CD4-positive, alpha-beta T cell treated with Interferon gamma for 1 hour (primary cell): Measurements from ENCODE around the gene ST8SIA5.

Experiments
- DNase-seq: peaks from one replicate; pipeline ENCODE4 v3.0.0-alpha.2; 2020

ST8SIA5 gene

GRCh38 chr18:46738491-46738890 lies 18.4 kb downstream of the ST8SIA5 start:
- DNase-seq = no peak

GRCh38 chr18:46736736-46737135 lies 20.1 kb downstream of the ST8SIA5 start:
- no peak for DNase-seq

DNA sequence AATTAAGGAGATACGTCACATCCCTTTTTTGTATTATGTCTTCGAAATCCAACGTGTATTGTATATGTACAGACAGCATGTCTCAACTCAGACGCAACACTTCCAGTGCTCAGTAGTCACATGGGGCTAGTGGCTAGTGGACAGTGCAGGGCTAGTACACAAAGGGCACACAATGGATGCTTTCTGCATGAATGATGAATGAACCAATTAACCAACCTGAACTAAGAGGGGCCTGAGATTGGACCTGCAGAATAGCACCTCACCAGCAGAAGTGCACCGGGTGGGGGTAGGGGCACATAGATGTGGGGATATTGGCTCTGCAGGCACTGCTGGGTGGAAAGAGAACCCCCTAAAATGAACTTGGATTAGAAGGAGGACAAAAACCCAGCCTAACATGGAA lies 20.7 kb downstream of the ST8SIA5 start:
- no peak for DNase-seq

DNA sequence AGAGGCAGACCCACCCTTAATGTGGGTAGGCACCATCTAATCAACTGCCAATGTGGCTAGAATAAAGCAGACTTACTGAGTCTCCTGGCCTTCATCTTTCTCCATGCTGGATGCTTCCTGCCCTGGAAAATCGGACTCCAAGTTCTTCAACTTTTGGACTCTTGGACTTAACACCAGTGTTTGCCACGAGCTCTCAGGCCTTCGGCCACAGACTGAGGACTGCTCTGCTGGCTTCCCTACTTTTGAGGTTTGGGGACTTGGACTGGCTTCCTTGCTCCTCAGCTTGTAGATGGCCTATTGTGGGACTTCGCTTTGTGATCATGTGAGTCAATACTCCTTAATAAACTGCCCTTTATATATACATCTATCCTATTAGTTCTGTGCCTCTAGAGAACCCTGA lies 21.9 kb downstream of the ST8SIA5 start:
- no peak for DNase-seq

DNA sequence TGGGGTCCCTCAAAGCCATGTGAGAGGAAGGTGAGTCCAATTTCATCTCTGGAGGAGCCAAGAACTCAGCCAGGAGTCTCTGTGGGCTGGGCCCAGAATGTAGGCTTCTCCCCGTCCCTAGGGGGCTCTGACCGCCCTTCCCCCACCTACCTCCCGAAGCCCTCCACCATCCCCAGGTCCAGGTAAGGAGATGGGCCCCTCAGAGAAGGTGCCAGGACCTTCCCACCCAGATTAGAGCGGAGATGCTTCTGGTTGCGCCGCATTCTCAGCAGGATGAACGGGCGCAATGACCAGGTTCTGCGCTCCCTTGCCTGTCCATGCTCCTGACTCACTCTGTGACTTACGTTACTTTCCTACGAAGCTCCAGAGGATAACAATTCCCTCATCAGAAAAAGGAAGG lies 23.0 kb downstream of the ST8SIA5 start:
- DNase-seq = no peak

DNA sequence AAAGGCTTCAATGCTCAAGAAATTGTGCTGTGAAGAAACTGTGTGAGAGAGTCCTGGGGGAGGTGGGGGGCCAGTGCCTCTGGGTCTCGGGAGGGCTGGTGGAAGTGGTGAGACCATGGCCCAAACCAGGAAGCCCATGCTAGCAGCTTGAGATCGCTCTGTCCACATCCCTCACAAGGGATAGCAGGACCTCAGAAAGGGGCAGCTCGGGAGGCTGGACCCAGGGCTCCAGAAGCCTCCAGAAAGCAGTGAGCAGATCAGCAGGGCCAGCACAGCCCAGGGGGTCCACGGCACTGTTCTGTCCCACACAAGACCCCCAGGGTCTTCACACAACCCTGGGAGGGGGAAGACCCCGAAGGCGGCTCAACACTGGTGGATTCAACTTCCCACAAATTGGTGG lies 24.1 kb downstream of the ST8SIA5 start:
- no peak for DNase-seq

GRCh38 chr18:46732201-46732600 lies 24.7 kb downstream of the ST8SIA5 start:
- DNase-seq = no peak

- DNase-seq = no peak
These were observed 25.5 kb downstream of the ST8SIA5 start for GRCh38 chr18:46731316-46731715.

- no peak for DNase-seq
These were observed 28.5 kb downstream of the ST8SIA5 start for GRCh38 chr18:46728219-46728930.

DNA sequence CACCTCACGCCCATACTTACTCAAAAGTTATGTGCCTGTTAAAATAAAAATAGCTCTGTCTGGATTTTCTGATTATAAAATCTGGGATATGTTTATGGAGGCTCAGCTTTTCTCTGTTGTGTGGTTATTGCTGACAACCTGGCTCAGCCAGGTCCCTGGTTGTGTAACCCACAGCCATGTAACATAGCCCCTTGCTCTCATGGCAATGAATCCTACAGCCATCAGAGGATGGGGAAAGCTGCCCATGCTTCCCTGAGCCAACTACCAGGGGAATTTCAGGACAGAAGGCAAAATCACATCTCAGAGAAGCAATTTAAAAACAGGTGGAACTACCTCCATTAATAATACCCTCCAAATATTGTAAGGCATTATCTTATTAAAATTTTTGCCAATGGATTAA lies 29.7 kb downstream of the ST8SIA5 start:
- no peak for DNase-seq

GRCh38 chr18:46725310-46725709 lies 31.5 kb downstream of the ST8SIA5 start:
- DNase-seq = no peak

DNA sequence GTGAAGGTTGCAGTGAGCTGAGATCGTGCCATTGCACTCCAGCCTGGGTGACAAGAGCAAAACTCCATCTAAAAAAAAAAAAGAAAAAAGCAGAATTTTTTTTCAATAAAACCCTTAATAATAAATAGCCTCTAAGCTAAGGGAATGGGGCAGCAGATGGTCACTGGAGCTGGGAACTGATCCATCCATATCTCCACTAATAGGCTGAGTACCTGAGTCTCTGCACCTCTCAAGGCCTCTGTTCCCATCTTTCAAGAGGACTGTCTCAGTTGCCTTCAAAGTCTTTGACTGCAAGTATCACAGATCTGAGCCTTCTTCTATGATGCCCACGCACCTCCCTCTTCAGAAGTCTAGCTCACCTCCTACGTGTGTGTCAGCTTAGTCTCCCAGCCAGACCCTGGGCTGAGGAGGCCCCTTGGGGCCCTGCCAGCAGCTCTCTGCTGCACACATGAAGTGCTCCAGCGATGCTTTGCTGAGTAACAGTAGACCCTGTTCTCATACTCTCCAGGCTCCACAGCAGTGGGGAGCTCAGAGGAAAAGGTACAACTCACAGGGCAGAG lies 32.9 kb downstream of the ST8SIA5 start:
- DNase-seq = no peak

DNA sequence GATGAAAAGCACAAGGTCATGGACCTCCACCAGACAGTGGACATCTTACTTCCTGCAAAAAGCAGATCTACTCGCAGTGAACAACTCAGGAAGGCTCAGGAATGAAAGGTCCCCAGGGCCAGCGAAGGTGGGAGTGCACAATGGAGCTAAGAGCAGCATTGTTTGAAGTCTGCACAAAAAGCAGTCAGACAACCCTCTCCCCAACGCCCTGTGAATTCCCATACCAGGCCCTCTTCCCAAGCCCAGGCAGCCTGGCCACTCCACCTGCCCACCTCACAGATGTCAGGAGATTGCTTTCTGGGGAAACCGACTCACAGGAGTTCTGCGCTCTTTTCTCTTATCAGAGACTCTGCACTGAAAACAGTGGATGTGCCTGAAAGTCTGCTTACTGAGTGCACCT lies 34.8 kb downstream of the ST8SIA5 start:
- no peak for DNase-seq

GRCh38 chr18:46721331-46721730 lies 35.5 kb downstream of the ST8SIA5 start:
- DNase-seq = no peak

DNA sequence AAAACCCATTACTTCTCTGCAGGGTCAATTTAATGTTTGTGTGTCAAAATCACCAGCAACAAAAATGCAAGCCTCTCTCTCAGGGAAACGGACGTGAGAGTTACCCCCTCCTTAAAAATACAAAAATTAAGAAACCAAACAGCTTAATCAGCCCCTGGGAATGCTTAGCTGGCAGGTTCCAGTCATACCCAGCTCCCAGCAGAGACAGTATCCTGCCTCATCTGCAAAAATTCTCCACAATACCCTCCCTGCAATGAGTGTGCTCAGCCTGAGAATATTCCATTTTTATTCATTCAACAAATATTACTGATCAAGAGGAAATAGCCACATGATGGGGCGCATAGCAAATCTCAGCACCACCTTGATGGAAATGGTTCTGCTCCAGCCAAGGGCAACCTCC lies 36.3 kb downstream of the ST8SIA5 start:
- no peak for DNase-seq

GRCh38 chr18:46720092-46720491 lies 36.8 kb downstream of the ST8SIA5 start:
- DNase-seq = no peak

DNA sequence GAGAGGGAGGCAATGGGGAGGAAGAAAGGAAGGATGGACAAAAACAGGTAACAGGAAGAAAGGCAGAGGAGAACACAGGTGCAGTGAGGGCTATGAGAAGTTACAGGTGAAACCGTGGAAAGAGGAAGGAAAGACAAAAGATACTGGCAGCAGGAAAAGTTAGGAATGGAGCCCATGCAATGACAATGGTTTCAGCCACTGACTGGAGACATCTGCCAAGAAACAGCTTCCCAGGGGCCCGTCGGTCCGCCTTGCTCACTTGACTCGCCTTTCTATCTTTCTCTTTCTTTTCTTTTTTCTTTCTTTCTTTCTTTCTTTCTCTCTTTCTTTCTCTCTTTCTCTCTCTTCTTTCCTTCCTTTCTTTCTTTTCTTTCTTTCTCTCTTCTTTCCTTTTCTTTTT lies 37.5 kb downstream of the ST8SIA5 start:
- DNase-seq = no peak

- no peak for DNase-seq
These were observed 38.1 kb downstream of the ST8SIA5 start for GRCh38 chr18:46718501-46719341.

GRCh38 chr18:46716827-46717226 lies 40.0 kb downstream of the ST8SIA5 start:
- no peak for DNase-seq

GRCh38 chr18:46716336-46716735 lies 40.5 kb downstream of the ST8SIA5 start:
- no peak for DNase-seq

DNA sequence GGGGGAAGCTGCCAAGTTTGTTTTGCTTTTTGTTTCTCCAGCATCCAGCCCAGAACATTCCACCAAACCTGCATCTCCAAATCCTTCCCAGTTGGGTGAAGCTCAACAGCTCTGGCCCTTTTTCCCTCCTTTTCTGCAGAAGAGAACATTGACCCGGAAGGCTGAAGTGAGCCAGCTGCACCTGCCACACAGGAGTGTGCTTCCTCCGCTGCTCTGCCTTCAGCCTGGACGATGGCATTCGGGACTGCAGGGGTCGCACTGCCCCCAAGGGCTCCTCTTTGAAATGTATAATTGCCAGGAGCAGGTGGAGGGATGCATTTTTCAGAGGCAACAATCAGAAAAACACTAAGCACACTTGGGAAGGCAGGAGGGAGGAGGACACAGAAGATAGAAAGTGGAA lies 41.8 kb downstream of the ST8SIA5 start:
- DNase-seq = no peak

GRCh38 chr18:46712406-46712805 lies 44.4 kb downstream of the ST8SIA5 start:
- DNase-seq = no peak

- no peak for DNase-seq
These were observed 45.4 kb downstream of the ST8SIA5 start for GRCh38 chr18:46711444-46711863.

GRCh38 chr18:46706968-46707367 lies 49.9 kb downstream of the ST8SIA5 start:
- DNase-seq = no peak
